AG08395 (cell line): Measurements from ENCODE around the gene RAP2B.
"Not testable (repeated sequence)": the region's sequence is repeated elsewhere in the genome, so short reads cannot be mapped to it uniquely, and the experiment has no call there.

Experiments
- DNase-seq: peaks from one replicate; pipeline ENCODE4 v3.0.0; 2012; ENCODE audit warnings: mixed read lengths, low spot score

RAP2B gene

DNA sequence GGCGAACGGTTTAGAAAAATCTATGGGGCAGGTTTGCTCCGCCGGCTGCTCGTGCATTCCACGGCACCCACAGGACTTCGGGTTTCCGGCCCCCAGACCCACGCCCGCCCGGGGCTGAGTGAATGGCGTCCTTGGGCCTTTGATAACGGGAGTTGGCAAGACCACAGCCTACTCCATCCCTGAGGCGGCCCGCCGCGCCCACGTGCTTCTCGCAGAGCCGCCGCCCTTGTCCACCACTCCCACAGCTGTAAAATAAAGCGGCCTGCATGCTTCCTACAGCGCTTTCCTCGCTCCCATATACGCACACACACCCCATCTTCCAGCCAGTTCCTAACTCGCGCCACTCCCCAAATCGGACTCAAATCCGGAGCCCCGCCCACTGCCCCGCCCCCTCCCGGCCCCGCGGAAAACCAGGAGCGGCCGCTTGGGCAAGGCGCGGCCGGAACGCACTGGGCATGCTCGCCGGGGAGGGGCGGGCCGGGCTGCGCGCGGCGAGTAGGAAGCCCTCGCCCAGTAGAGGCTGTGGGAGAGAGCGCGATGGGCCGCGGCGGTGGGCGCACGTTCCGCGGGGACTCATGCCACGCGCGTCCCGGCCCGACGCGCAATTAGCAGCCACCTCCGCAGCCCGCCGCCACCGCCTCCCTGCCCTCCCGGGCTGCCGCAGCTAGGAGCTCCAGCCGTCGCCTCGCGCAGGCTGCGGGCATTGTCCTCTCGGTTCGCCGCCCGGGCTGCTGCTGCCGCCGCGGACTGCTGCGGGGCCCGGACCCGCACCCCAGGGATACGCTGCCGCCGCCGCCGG lies at the start of gene RAP2B:
RAP2B (plus strand) TSS at position 513 of the 799 bp plus-strand sequence. CDS start 468 bp downstream, outside the sequence.
- DNase-seq = peak; percentile 97

DNA sequence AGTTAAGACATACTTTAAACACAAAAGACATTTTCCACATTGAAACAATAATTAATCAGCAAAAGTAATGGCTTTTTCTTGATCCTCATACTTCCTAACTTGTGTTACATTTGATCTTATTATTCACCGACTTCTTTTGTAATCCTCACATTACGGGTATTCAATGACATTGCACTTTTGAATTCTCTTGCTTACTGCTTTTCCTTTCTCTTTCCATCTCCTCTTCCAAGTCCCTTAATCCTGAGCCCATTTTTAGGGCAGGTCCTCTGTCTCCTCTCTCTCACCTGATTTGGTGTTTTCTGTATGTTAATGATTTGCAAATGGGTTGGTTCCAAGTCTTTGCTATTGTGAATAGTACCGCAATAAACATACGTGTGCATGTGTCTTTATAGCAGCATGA lies 48.5 kb upstream of the RAP2B start:
- no peak for DNase-seq

DNA sequence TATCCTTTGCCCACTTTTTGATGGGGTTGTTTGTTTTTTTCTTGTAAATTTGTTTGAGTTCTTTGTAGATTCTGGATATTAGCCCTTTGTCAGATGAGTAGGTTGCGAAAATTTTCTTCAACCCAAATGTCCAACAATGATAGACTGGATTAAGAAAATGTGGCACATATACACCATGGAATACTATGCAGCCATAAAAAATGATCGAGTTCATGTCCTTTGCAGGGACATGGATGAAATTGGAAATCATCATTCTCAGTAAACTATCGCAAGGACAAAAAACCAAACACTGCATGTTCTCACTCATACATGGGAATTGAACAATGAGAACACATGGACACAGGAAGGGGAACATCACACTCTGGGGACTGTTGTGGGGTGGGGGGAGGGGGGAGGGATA lies 47.8 kb upstream of the RAP2B start:
- DNase-seq = not testable (repeated sequence)

DNA sequence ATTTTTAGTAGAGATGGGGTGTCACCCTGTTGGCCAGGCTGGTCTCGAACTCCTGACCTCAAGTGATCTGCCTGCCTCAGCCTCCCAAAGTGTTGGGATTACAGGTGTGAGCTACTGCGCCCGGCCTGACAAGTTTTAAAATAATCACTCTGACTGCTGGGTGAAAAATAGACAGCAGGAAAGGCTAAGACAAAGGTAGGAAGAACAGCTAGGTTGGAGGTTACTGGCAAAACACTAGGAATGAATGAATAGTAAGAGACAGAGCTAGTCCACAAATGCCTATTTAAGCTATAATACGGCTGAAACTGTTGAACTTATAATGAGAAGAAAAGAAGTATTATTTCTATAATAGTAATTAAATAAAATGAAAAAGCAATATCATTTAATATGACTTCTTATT lies 46.7 kb upstream of the RAP2B start:
- DNase-seq = no peak

DNA sequence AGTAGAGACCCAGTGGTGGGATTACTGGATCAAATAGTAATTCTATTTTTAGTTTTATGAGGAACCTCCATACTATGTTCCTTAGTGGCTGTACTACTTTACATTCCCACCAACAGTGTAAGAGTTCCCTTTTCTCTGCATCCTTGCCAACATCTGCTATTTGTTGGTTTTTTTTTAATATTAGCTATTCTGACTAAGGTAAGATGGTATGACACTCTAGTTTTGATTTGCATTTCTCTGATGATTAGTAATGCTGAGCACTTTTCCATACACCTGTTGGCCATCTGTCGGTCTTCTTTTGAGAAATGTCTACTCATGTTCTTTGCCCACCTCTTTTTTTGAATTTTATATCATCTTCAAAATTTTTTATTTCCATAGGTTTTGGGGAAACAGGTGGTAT lies 34.2 kb upstream of the RAP2B start:
- no peak for DNase-seq

DNA sequence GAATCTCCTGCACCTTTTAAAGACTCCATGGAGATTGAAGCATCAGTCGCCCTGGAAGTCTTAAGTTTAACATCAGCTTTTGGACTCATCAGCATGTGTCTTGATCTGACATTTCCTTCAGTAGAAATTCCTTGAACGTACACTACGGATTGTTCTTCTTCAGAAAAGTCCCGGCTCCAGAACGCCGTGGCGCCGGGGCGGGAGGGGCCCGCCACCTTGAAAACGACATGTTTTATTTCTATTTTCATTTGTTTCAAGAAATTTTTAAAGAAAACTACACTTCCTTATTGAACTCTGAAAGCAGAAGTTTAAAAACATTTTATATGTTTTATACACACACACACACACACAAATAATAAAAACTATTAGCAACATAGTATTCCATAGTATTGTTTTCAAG lies 32.6 kb upstream of the RAP2B start:
- no peak for DNase-seq

DNA sequence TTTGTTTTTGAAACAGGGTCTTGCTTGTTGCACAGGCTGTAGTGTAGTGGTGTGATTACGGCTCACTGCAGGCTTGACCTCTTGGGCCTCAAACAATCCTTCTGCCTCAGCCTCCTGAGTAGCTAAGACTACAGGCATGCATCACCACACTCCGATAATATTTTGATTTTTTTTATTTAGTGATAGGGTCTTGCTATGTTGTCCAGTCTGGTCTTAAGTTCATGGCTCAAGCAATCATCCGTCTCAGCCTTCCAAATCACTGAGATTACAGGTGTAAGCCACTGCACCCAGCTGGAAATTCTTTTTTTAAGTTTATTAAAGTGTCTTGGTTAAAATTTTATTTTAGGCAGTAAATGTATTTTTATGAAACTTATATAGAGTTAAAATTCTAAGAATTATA lies 32.2 kb upstream of the RAP2B start:
- no peak for DNase-seq

DNA sequence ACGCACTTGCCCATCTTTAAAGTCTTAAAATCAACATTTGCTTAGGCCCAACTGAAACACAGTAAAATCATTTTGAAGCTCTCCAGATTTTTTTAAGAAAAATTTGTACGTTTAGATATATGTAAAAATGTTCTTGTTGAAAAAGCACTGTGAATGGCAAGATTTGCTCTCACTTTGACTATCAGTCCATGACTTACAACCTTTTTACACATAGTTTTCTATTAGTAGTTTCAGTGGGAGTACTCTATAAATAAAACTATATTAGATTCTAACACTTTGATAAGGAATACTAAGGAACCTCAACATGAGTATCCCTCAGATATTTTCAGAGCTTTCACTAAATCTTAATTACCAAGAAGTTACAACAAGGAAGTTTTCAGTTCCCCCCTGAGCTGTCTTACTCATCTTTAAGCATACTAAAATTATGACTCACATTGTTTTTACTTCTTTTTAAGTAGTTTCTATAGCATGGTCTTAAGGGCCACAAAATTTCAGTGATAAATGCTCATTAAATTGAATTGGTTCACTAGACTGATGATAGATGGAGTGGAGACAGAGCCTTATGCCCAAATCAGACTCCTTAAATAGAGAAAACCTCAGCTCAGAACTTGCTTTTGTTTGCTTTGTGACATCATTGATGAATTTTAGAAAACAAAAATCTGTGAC lies 31.6 kb upstream of the RAP2B start:
- peak; percentile 51 for DNase-seq

DNA sequence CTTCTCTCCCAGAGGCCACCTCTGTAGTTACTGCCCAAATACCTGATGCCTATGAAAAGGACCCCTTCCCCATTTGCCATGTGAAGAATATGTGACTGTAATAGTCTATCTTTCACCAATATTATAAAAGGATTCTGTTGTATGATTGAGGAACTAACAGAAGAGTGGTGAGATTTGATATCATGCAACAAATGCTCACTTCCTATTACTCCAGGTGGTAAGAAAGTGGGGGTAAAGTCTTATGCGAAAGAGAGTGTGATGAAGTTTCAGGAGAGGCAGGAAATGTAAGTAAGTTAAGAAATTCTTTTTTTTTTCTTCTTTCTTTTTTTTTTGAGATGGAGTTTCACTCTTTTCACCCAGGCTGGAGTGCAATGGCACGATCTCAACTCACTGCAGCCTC lies 24.4 kb upstream of the RAP2B start:
- DNase-seq = no peak

DNA sequence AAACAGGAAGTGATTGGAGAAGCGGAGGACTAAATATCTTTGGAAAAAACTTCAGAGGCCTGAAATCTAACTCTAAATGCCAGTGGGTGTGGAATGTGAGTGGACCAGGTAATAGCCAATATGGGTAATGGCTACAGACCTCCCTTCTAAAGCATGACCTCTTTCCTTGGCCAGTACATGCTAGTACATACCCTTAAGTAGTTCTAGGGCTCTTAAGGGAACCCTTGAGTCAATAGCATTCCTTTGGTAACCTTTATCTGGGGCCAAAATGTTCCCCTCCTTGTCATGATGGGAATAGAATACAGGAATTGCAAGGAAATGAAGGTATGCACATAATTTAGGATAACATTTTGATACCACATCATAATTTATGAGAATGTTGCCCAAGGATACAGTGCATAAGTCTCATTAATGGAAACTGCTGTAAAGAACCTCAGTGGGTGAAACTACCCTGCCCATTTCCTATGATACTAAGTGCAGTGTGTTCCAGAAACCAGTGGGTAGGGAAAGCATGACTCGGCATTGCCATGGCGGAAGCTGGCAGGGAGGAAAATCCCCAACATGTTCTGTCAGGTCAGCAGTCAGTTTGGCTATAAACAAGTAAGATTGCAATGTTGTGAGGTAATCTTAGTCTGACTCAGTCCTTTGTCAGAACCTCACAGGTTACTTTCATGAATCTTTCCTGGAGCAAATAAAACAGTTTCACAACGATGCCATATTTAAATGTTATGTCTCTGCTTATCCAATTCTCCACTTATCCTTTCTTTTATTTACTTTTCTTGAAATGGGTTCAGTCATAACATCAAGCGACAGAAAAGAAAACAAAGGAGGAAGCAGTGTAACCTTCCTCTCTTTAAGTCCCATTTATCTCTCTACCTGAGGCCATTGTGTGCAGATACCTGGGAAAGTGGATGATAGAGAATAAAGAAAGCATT lies 23.5 kb upstream of the RAP2B start:
- peak; percentile 82 for DNase-seq

DNA sequence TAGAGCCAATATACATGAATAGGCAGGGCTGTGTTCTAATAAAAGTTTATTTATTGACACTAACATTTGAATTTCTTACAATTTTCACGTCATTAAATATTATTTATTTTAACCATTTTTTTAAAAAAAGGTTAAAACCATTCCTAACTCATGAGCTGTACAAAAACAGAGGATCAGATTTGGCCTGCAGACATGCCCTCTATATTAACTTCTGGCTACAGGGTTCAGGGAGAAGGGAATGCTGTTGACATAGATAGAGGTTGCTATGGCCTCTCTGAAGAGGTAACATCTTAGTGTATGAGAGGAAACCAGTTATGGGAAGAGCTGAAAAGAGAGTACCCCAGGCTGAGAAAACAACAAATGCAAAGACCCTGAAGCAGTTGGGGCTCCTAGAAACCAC lies 19.1 kb upstream of the RAP2B start:
- DNase-seq = no peak

DNA sequence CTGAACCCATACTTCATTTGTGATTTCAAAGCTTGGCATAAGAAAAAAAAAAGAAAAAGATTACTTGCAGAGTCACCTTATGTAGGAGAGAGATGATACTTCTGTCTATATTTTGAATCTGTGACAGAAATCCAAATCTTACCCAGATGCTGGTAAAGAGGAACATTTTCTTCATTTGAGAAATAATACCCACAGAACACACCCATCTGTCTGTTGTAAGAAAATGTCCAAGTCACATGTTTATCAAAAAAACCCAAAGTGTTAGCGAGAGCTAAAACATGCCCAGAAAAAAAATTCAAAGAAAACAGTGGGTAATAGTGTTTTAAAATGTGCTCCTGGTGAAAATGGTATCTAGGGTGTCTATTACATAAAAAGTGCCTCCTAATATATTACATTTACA lies 18.0 kb upstream of the RAP2B start:
- no peak for DNase-seq

DNA sequence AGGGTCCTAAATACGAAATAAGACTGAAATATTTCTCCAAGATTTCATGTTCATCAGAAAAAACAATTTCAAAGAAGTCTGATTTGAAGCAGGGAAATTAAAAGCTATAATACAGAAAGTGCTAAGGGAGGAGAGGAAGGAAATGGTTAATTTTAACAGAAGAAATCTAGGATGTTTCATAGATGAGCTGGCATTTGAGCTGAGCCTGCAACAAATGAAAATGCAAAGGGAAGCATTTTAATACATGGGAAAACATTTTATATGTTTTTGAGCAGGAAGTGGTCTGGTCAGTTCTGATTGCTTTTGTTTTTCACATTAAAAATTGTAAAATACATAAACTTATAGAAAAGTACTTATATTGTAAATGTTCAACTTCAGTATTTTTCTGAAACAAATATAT lies 17.2 kb upstream of the RAP2B start:
- peak; percentile 40 for DNase-seq

DNA sequence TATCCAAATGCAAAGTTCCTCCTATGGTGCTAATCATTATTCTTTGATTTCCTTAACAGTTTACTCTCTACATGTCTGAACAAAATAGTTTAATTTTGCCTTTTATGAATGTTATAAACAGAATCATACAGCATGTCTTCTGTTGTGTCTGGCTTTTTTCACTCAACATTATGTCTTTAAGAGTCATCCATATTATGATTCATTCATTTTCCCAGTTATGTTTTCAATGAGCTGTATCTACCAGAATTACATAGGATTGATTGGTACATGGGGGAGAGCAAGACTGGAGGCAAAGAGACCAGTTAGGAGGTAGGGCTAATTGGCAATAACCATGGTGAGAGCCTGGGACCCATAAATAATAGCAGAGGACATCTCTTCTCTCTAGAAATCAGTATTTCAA lies 16.6 kb upstream of the RAP2B start:
- DNase-seq = no peak

DNA sequence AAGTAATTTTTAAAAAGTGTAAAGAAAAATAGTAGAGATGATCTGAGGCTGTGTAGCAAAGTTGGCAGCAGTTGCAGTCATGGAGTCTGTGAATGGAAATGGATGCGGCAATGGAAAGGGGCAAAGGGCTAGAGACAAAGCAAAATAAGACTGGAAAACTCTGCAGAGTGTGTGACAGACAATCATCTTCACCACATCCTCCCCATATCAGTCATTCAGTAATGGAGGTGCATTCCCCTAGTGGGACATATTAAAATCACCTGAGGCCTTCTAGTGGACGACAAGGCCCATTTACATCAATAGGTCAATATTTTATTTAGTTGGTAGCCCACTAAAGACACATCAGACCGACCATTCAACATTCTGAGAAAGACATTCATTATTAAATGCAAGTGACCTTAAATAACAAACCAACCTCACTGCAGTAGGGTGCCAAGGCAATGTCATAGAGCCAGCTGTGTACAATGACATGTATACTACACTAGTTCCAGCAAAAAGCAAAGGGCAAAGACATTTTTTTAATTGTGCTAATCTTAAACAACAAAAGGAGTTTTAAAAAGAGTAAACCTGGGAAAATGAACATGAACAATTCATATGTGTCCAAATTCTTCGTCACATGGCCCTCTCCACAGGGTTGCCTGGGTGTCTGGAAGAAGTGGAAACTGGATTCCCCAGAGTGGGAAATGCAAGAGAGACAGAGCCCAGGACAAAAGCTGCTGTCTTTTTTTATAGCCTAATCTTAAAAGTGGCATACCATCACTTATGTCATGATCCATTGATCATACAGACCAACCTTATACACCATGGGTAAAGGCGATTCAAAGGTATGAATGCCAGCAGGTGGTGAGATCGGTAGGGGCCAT lies 15.6 kb upstream of the RAP2B start:
- DNase-seq = no peak

DNA sequence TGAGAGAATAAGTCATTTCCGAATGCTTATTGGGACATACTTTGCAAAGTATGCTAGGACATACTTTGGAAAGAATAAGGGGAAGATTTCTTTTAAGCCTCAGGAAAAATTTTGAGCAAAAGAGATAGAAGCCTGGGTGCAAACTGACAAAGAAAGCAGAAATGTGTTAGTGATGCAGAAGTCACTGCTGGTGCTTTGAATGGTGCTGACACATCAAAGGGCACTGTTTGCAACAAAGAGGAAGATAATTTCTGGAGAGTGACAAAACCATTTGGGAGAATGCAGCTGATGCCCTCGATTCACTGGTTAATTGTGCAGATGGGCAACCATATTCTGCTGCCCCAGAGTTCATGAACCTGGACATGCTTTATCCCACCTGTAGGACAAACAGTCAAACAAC lies 11.0 kb upstream of the RAP2B start:
- DNase-seq = no peak

DNA sequence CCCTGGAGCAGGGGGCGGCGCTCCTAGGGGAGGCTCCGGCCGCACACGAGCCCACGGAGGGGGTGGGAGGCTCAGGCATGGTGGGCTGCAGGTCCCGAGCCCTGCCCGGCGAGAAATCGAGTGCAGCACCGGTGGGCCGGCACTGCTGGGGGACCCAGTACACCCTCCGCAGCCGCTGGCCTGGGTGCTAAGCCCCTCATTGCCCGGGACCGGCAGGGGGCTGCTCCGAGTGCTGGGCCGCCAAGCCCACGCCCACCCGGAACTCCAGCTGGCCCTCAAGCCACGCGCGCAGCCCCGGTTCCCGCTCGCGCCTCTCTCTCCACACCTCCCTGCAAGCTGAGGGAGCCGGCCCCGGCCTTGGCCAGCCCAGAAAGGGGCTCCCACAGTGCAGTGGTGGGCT lies 6.2 kb upstream of the RAP2B start:
- not testable (repeated sequence) for DNase-seq

DNA sequence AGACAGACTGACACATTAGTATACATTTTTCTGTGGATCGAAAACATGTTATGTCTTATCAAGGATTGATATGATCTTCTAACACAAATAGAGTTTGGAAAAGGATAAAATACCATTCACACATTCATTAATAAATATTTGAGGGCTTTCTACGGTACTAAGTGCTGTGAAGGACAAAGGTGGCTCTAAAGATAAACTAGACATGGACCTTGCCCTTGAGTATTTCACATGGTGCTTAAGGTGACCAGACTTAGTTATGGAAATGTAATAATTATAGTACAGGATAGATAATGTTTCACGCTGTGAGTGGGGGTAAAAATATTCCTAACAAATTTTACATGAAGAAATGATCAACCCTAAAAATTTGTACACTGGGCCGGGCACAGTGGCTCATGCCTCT lies 3.8 kb upstream of the RAP2B start:
- no peak for DNase-seq

DNA sequence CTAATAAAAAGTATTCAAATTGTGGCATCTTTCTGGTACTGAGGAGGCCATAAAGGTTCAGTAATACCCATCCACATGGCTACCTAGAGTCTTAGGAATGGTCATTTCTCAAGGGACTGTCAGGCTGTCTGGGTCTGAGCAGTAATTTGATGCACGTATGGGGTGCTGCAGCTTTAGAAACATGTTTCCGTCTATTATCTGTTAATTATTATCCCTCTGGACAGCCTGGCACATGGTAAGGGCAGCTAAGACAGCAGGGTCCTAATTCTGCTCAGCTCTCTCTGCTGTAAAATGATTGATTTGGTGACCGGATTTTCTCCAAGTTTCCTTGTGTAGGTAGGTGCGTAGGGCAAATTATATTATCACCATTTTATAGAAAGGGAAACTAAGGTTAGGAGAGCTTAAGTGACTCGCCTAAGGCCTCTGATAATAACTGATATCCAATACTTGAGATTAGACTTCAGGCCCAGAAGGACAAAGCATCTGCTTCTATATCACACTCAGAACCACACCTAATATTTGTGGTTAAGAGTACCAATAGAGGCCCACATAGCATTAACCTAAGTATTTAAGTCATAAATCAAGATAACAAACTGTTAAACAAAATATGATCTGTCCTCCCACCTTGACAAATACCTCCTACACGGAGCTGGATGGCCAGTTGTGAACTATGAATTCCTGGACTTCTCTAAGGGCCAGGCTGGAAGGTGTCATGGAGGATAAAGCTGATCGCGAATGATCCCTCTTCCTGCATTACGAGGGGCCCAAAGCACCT lies 2.9 kb upstream of the RAP2B start:
- no peak for DNase-seq

DNA sequence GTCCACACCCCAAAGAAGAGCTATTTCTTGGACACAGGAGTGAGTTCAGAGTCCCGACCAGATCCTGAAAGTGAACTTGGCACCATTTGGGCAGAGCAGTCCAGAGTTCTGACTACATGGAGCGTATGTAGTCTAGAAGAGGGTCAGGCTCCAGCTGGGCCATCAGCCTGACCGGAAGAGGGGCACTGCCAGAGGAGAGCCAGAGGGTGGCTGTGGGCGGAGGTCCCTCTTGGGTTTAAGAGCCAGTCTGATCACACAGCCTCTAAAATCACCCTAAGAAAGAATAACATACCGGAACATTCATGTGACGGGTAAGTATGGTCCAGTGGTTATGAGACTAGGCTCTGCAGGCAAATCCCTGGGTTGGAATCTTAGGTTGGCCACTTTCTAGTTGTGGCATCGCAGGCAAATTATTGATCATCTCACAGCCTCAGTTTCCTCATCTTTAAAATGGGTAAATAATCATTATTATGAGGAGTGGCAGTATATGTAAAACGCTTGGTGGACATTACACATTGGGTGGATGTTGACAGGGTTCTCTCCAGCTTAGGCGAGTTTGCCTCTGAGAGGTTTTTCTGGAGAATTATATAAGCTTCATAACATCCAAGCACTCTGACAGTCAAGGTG lies 2.1 kb upstream of the RAP2B start:
- DNase-seq = no peak
